Measurements from ENCODE around the gene PRKAR1A. TPM values are rescaled to one million over a fixed set of nuclear protein-coding genes. Genes with fewer than 3 reads are reported as not detected.

The PRKAR1A gene
- total and polyA plus RNA-seq, 2 of the 8 experiments (the other 6 are each of a cell fraction or from before 2014, with no cell fraction given): 39.3 to 149 TPM

GRCh38 chr17:68495081-68495480 is 17.1 kb upstream of the PRKAR1A start:
- H4K8ac ChIP-seq (ENCODE audit: extremely low read depth, insufficient read depth, low read length): no peak overlapping the region
- no peaks in the 10 kb centered on the region for H3K79me1 ChIP-seq (ENCODE audit: low read depth, low read length)
- H4K5ac ChIP-seq (ENCODE audit: insufficient read length, low read depth, low read length): no peak overlapping the region
- no peaks in the 10 kb centered on the region for H3K4me1 ChIP-seq (replicated peaks in 1 of 4; ENCODE audit: control insufficient read depth in 3 of 4, insufficient read depth in 4 of 4, low read length in 3 of 4)
- H3K36me3 ChIP-seq (ENCODE audit: control insufficient read depth in 2 of 4, insufficient read depth in 4 of 4, low read length in 3 of 4): no peaks in the 10 kb centered on the region
- no peak overlapping the region for H3K4ac ChIP-seq (replicated peaks; ENCODE audit: insufficient read length, low read depth, low read length)
- TF ChIP-seq JUN (IDR thresholded peaks at IDR 0.05; ENCODE audit: low read depth, low read length) (no peak), NRF1 (IDR thresholded peaks at IDR 0.05; ENCODE audit: low read depth, low read length) (no peak), SP4 (IDR thresholded peaks at IDR 0.05; ENCODE audit: low read length) (no peak)
- FAIRE-seq (no peak), DNase-seq (ENCODE audit: low read depth in 1 of 2, low spot score in 2 of 2) (no peak)
- H2BK15ac ChIP-seq (ENCODE audit: low read length): no peak overlapping the region
- WGBS, 2 experiments (ENCODE audit: extremely low coverage in 1 of 2, insufficient coverage in 1 of 2, insufficient read length in 1 of 2, insufficient replicate concordance in 2 of 2, low coverage in 1 of 2, low lambda C conversion rate in 2 of 2, missing lambda C conversion rate in 1 of 2): 90% methylated on average over 4 of the region's 4 CpGs; no CpG with 5 or more reads in 1 of the 2 experiments
- H3K23me2 ChIP-seq (ENCODE audit: low read depth, low read length): no peaks in the 10 kb centered on the region
- no peak overlapping the region for H3K14ac ChIP-seq (ENCODE audit: insufficient read length)
- H3K9ac ChIP-seq (replicated peaks in 1 of 4; ENCODE audit: extremely low read depth in 1 of 4, low read depth in 3 of 4, low read length in 3 of 4): no peak overlapping the region
- ChIA-PET POLR2A (ENCODE audit: partially characterized antibody) (interaction anchor here (0.9 kb wide), 1 partner anchor 9 kb away, joined by 3 read pairs; no protein-coding TSS in a partner anchor), CTCF (ENCODE audit: partially characterized antibody) (interaction anchor here (1.0 to 1.4 kb wide), 2 partner anchors 10 to 13 kb away, joined by 3 to 4 read pairs; no protein-coding TSS in a partner anchor)
- H4K20me1 ChIP-seq (replicated peaks in 1 of 2; ENCODE audit: control insufficient read depth in 1 of 2, insufficient read depth in 2 of 2, low read length in 2 of 2): no peaks in the 10 kb centered on the region
- no peak overlapping the region for H3K56ac ChIP-seq (replicated peaks; ENCODE audit: insufficient read length, low read depth, low read length)
- H3K79me2 ChIP-seq (ENCODE audit: control insufficient read depth in 1 of 2, insufficient read depth in 2 of 2, low read length in 2 of 2): no peaks in the 10 kb centered on the region
- no peak overlapping the region for H2AK5ac ChIP-seq (ENCODE audit: low read depth, low read length)
- peaks cover 0 to 5% of the 10 kb centered on the region in 2 experiments; a peak in 1 of 4 replicates for H3K9me3 ChIP-seq (ENCODE audit: insufficient read depth in 2 of 2, low read depth in 1 of 2, low read length in 1 of 2)
- H3K27ac ChIP-seq (ENCODE audit: low read depth, low read length): no peak overlapping the region
- no peak overlapping the region for H2AFZ ChIP-seq (ENCODE audit: low read length)
- no peak overlapping the region for H2BK12ac ChIP-seq (ENCODE audit: low read depth, low read length)
- no peak overlapping the region for H3K4me2 ChIP-seq (ENCODE audit: insufficient read depth in 1 of 2, low read depth in 2 of 2, low read length in 2 of 2)
- no peak overlapping the region for H3K18ac ChIP-seq (ENCODE audit: extremely low read depth, low read length)
- H3K23ac ChIP-seq (ENCODE audit: insufficient read length): no peak overlapping the region
- no peak overlapping the region for H2BK20ac ChIP-seq (ENCODE audit: low read length)
- H4K91ac ChIP-seq (replicated peaks; ENCODE audit: insufficient read length, low read length): no peak overlapping the region
- H2BK120ac ChIP-seq (replicated peaks; ENCODE audit: low read depth, low read length): no peak overlapping the region
- no peak overlapping the region for H3K4me3 ChIP-seq (ENCODE audit: extremely low read depth in 1 of 4, insufficient read depth in 2 of 4, low read depth in 3 of 4, low read length in 4 of 4)
- H3K27me3 ChIP-seq (replicated peaks in 1 of 4; ENCODE audit: control insufficient read depth in 3 of 4, extremely low read depth in 1 of 4, insufficient read depth in 3 of 4, low read length in 3 of 4): no peaks in the 10 kb centered on the region
- no peak overlapping the region for H2BK5ac ChIP-seq (ENCODE audit: low read depth, low read length)
